ENCODE results near the gene AVP. TPM values are rescaled to one million over a fixed set of nuclear protein-coding genes. Genes with fewer than 3 reads are reported as not detected.

The AVP gene
- total RNA-seq, 1 donor from 2014 or later = not detected

GRCh38 chr20:3111507-3111906 is 27.0 kb upstream of the AVP start:
- DNase-seq (ENCODE audit: low read depth) = no peak

GRCh38 chr20:3109350-3110302 is 25.1 kb upstream of the AVP start:
- DNase-seq (ENCODE audit: low read depth) = no peak

- DNase-seq (ENCODE audit: low read depth) = no peak
Observed at GRCh38 chr20:3107464-3108025, 23.0 kb upstream of the AVP start.

GRCh38 chr20:3106658-3107463 is 22.3 kb upstream of the AVP start:
- DNase-seq (ENCODE audit: low read depth) = peak; percentile 26

GRCh38 chr20:3106185-3106584 is 21.7 kb upstream of the AVP start:
- DNase-seq (ENCODE audit: low read depth) = no peak

- no peak for DNase-seq (ENCODE audit: low read depth)
Observed at GRCh38 chr20:3105256-3106137, 21.0 kb upstream of the AVP start.

- DNase-seq (ENCODE audit: low read depth) = no peak
Observed at GRCh38 chr20:3103369-3104032, 19.0 kb upstream of the AVP start.

GRCh38 chr20:3102575-3103368 is 18.2 kb upstream of the AVP start:
- no peak for DNase-seq (ENCODE audit: low read depth)

- peak; percentile 53 for DNase-seq (ENCODE audit: low read depth)
Observed at GRCh38 chr20:3101737-3102574, 17.4 kb upstream of the AVP start.

GRCh38 chr20:3101251-3101650 is 16.7 kb upstream of the AVP start:
- DNase-seq (ENCODE audit: low read depth) = no peak

GRCh38 chr20:3100480-3100879 is 16.0 kb upstream of the AVP start:
- DNase-seq (ENCODE audit: low read depth) = no peak

GRCh38 chr20:3094848-3095629 is 10.5 kb upstream of the AVP start:
- no peak for DNase-seq (ENCODE audit: low read depth)

GRCh38 chr20:3093861-3094361 is 9.4 kb upstream of the AVP start:
- no peak for DNase-seq (ENCODE audit: low read depth)

- no peak for DNase-seq (ENCODE audit: low read depth)
Observed at GRCh38 chr20:3092611-3093379, 8.3 kb upstream of the AVP start.

- no peak for DNase-seq (ENCODE audit: low read depth)
Observed at GRCh38 chr20:3090565-3090964, 6.0 kb upstream of the AVP start.

GRCh38 chr20:3088031-3088430 is 3.5 kb upstream of the AVP start:
- DNase-seq (ENCODE audit: low read depth) = no peak

GRCh38 chr20:3085571-3086072 is 1.1 kb upstream of the AVP start:
- no peak for DNase-seq (ENCODE audit: low read depth)

Measured in myocyte (in vitro differentiated cells).